Pancreas (tissue), 10 donors: ENCODE measurements around the gene CFHR3. TPM values are rescaled to one million over a fixed set of nuclear protein-coding genes. Genes with fewer than 3 reads are reported as not detected.

Source experiments
- ATAC-seq, 4 donors: fragments of 200-7000 bp; cut with Tn5 transposase; one replicate each; pipeline versions ENCODE4 v1.8.0 to v1.9.1; 2020; ENCODE audit warnings: mild to moderate bottlenecking in 4 of 4, moderate library complexity in 4 of 4
- DNase-seq, 6 donors: peaks; one replicate each; pipeline ENCODE4 v3.0.0-alpha.2; 2020
- FAIRE-seq: peaks from 2 replicates; lab custom pipeline; 2012; peaks lifted over from hg19 to GRCh38; lab: Jason Lieb, UNC
- H3K27ac ChIP-seq, 4 donors: fragments of 200-600 bp; sonication (generic); 1 replicate in 3 of 4; 2 replicates in 1 of 4; pipeline versions ENCODE4 v1.5.0 to v1.8.0; 2020
- H3K27me3 ChIP-seq, 4 donors: fragments of 200-600 bp; one replicate each; pipeline ENCODE4 v1.8.0; 2021
- H3K36me3 ChIP-seq, 3 donors: fragments of 200-600 bp; sonication (generic) in 1 of 3; one replicate each; pipeline versions ENCODE4 v1.5.0 to v1.8.0; 2020 to 2021
- H3K4me1 ChIP-seq, 3 donors: fragments of 200-600 bp; one replicate each; pipeline ENCODE4 v1.8.0; 2021
- H3K4me3 ChIP-seq, 4 donors: fragments of 200-600 bp; sonication (generic) in 2 of 4; one replicate each; pipeline versions ENCODE4 v1.5.0 to v1.8.0; 2020 to 2021
- H3K9me3 ChIP-seq, 4 donors: fragments of 200-600 bp; one replicate each; pipeline ENCODE4 v1.8.0; 2021
- CTCF ChIP-seq, 4 donors: fragments of 200-600 bp; sonication (generic) in 3 of 4; IDR thresholded peaks; one replicate each; pipeline versions ENCODE4 v1.5.0 to v1.8.0; 2021; ENCODE audit warnings: antibody characterized with exemption in 4 of 4
- WGBS, 2 donors: extraction: QIAGEN DNeasy Blood & Tissue Kit; methylation state at CpG; one replicate each; pipeline ENCODE4 v1.1.7; 2013; 5-methylcytosine and 5-hydroxymethylcytosine counted together
- intact Hi-C, 3 donors: fragments of 100-400 bp; cut with DNase I; formaldehyde crosslinking; loops; one replicate each; pipeline versions ENCODE4 v1.11.1 to v1.14.2; 2022
- polyA plus RNA-seq, 2 donors: library from polyadenylated mRNA; stranded (reverse); fragments of 200-250 nt; gene quantifications; one replicate each; pipeline ENCODE4 v1.2.3, GENCODE V29; 2013
- total RNA-seq, 6 donors: library from RNA; stranded (reverse); fragmentation: NEBNext Ultra II Directional in 4 of 6; extraction: Animal tissue kit (Norgen Biotek cat#: 25700) in 4 of 6; gene quantifications; one replicate each; pipeline versions ENCODE4 v1.2.1 to v1.2.4, GENCODE V29; 2021 to 2023
- donor health status: healthy with polysubstance abuse.
- donor health status: DM: no; HTN: no; CAD: no; lungs with moderate emphysema.
- donor health status: DM: no; HTN: no; CAD: no.
- donor health status: control.
- donor health status: control.
- donor health status: Bipolar disorder and iron deficiency.
- donor health status: DM: yes; HTN: yes; CAD: no.
- donor health status: DM: no; HTN: no; CAD: no.
- donor health status: DM: no; HTN: no; CAD: no.
- donor health status: DM: yes; HTN: yes; CAD: no.

Gene CFHR3
- total RNA-seq (under 1 TPM in 2 of 6 donors, not detected in 4; 0.09 TPM), polyA plus RNA-seq (under 1 TPM in 1 of 2 donors, not detected in 1; 0.15 TPM)

GRCh38 chr1:196774603-196775002 lies at the start of gene CFHR3:
Gene CFHR3, plus strand, starts transcription at chr1:196774840. Its CDS starts 47 bp downstream, at chr1:196774887.
- no peak for TF ChIP-seq CTCF (IDR thresholded peaks at IDR 0.05)
- Histone ChIP-seq H3K27ac (no peak within 1 kb of the TSS), H3K4me1 (no peaks in the 10 kb centered on the region), H3K4me3 (no peak within 1 kb of the TSS), H3K36me3 (no peaks in the 10 kb centered on the region), H3K27me3 (no peaks in the 10 kb centered on the region), H3K9me3 (no peaks in the 10 kb centered on the region)
- no peak for FAIRE-seq
- no peak for DNase-seq
- intact Hi-C loops = no loop called here
- no peak for ATAC-seq

GRCh38 chr1:196732526-196732925 lies 42.1 kb upstream of the CFHR3 start:
- DNase-seq (no peak), ATAC-seq (no peak), FAIRE-seq (no peak)
- H3K36me3 ChIP-seq = no peaks in the 10 kb centered on the region
- TF ChIP-seq CTCF (IDR thresholded peaks at IDR 0.05) = peak in 1 of 4 donors; percentile 3
- 70 to 83% methylated on average over 2 of the region's 2 CpGs for WGBS, 2 donors
- no peaks in the 10 kb centered on the region for H3K9me3 ChIP-seq
- no peak overlapping the region for H3K27ac ChIP-seq
- intact Hi-C loops = no loop called here
- no peaks in the 10 kb centered on the region for H3K4me1 ChIP-seq
- H3K27me3 ChIP-seq = no peaks in the 10 kb centered on the region
- H3K4me3 ChIP-seq = no peak overlapping the region

GRCh38 chr1:196733091-196733970 lies 41.3 kb upstream of the CFHR3 start:
- Histone ChIP-seq H3K4me1 (no peaks in the 10 kb centered on the region), H3K27me3 (no peaks in the 10 kb centered on the region), H3K36me3 (no peaks in the 10 kb centered on the region), H3K27ac (no peak overlapping the region), H3K9me3 (no peaks in the 10 kb centered on the region), H3K4me3 (no peak overlapping the region)
- FAIRE-seq (no peak), DNase-seq (peak in 1 of 6 donors; percentile 1), ATAC-seq (no peak)
- TF ChIP-seq CTCF (IDR thresholded peaks at IDR 0.05) = peak in 1 of 4 donors; percentile 0
- WGBS, 2 donors = 51 to 60% methylated on average over 11 of the region's 11 CpGs
- intact Hi-C loops = no loop called here

GRCh38 chr1:196734006-196734405 lies 40.6 kb upstream of the CFHR3 start:
- Histone ChIP-seq H3K9me3 (no peaks in the 10 kb centered on the region), H3K36me3 (no peaks in the 10 kb centered on the region), H3K4me1 (no peaks in the 10 kb centered on the region), H3K27ac (no peak overlapping the region), H3K4me3 (no peak overlapping the region), H3K27me3 (no peaks in the 10 kb centered on the region)
- no peak for ATAC-seq
- intact Hi-C loops = no loop called here
- no peak for DNase-seq
- no peak for TF ChIP-seq CTCF (IDR thresholded peaks at IDR 0.05)
- FAIRE-seq = no peak

- Histone ChIP-seq H3K27ac (no peak overlapping the region), H3K27me3 (no peaks in the 10 kb centered on the region), H3K36me3 (no peaks in the 10 kb centered on the region), H3K4me3 (no peak overlapping the region), H3K4me1 (no peaks in the 10 kb centered on the region), H3K9me3 (no peaks in the 10 kb centered on the region)
- no peak for TF ChIP-seq CTCF (IDR thresholded peaks at IDR 0.05)
- intact Hi-C loops = no loop called here
- 47 to 62% methylated on average over 2 of the region's 2 CpGs for WGBS, 2 donors
- FAIRE-seq (no peak), ATAC-seq (no peak), DNase-seq (no peak)
Measured at GRCh38 chr1:196734460-196734859, 40.2 kb upstream of the CFHR3 start.
